Measurements from ENCODE around the gene ZDHHC20.

The ZDHHC20 gene

GRCh38 chr13:21364357-21364756 lies 94.7 kb downstream of the ZDHHC20 start:
- in situ Hi-C loops (cut with HindIII; ENCODE audit: low sequenced_read_pairs) = no loop called here

- in situ Hi-C loops (cut with HindIII; ENCODE audit: low sequenced_read_pairs) = no loop called here
These were observed 96.4 kb downstream of the ZDHHC20 start for GRCh38 chr13:21362741-21363140.

- in situ Hi-C loops (cut with HindIII; ENCODE audit: low sequenced_read_pairs) = no loop called here
These were observed 97.4 kb downstream of the ZDHHC20 start for GRCh38 chr13:21361706-21362105.

DNA sequence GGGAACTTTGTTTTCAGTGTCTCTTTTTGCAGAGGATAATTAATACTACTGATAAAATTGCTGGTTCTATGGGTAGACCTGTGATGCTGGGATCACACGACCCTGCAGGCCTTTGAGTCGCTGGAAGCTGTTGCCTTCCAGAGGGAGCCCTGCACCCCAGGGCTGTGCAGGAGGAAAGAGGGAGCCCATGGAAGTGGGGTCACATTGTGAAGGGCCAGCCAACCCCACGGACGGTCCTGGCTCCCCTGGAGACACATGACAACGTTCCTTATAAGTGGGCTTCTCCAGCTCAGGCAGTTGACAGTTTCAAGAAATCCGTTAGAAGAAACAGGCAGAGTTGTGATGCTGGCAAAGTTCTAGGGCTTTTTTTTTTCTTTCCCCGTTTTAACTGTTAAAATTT lies 98.0 kb downstream of the ZDHHC20 start:
- in situ Hi-C loops (cut with HindIII; ENCODE audit: low sequenced_read_pairs) = no loop called here

DNA sequence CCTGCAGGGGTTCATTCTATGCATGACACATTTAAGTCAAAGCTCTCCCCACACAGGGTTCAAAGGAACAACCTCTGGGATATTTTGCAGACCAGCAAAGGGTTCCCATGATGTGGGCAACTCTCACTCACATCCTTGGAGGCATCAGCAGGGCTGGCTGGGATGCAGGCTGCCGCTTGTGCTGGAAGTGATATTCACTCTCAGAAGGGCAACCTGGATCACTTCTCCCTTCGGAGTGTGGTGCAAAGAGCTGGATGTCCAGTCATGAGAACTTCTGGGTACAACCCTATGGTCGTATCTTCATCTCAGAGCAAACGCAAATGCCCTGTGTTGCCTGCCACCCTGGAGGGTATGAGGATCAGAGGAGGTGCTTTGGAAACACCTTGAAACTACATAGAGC lies 98.6 kb downstream of the ZDHHC20 start:
- in situ Hi-C loops (cut with HindIII; ENCODE audit: low sequenced_read_pairs) = no loop called here

- in situ Hi-C loops (cut with HindIII; ENCODE audit: low sequenced_read_pairs) = no loop called here
These were observed 99.2 kb downstream of the ZDHHC20 start for GRCh38 chr13:21359855-21360254.

DNA sequence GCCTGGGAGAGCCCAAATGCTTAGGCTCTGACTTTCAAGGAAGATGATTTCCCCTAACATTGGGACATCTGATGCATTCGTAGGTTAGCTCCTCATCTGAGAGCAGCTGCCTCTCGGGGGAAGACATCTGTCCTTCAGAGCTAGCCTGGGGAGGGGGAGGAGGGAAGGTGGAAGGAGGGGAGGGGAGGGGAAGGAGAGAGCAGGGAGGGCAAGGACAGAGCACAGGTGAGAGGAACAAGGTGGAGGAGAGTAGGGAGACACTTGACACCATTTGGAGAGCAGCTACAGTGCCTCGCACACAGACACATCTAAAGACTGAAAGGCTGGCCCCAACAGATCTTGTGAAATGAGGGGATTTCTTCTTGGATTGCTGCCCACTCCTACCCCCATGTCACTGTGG lies 103.8 kb downstream of the ZDHHC20 start:
- in situ Hi-C loops (cut with HindIII; ENCODE audit: low sequenced_read_pairs) = no loop called here

DNA sequence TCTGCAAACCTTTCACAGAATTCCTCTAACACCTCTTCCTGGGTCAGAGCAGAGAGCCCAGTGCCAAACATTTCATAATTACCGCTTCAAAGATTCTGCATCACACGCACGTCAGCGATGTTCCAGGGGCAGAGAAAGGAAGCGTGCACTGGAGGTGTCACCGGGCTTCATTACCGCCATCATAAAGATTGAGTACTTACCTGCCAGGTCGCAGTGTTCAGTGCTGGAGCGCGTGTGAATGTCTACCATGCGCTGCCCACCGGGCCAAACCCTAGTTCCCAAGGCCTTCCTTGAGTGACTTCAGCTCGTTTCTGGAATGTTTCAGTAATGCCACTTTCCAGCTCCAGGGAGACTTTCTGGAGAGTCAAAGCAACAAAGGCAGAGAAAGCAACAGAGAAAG lies 104.4 kb downstream of the ZDHHC20 start:
- in situ Hi-C loops (cut with HindIII; ENCODE audit: low sequenced_read_pairs) = no loop called here

GRCh38 chr13:21348488-21349120 lies 110.5 kb downstream of the ZDHHC20 start:
- in situ Hi-C loops (cut with HindIII; ENCODE audit: low sequenced_read_pairs) = no loop called here

GRCh38 chr13:21347753-21348318 lies 111.3 kb downstream of the ZDHHC20 start:
- in situ Hi-C loops (cut with HindIII; ENCODE audit: low sequenced_read_pairs) = no loop called here

DNA sequence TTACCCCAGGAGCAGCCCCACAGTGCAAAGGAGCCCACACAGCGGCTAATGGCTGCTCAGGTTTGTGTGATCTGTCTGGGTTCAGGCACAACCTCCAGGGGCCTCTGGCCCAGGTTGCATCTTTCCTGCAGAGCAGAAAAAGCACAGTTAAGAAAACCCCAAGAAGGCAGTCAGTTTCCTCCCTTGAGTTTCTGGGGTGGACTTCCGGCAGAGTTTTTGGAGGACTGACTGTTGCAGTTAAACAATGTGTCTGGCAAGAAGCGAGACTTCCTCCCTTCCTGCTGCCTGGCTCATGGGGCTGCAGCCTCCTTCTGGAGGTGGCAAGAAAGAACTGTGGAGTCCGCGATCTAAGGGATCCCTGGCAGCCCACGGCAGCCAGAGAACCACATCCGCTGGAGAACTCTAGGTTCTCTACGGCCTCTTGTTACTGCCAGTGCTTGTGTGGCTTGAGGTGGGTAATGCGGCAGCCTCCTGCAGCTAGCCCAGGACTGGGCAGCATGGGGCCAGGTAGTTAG lies 114.4 kb downstream of the ZDHHC20 start:
- in situ Hi-C loops (cut with HindIII; ENCODE audit: low sequenced_read_pairs) = no loop called here

DNA sequence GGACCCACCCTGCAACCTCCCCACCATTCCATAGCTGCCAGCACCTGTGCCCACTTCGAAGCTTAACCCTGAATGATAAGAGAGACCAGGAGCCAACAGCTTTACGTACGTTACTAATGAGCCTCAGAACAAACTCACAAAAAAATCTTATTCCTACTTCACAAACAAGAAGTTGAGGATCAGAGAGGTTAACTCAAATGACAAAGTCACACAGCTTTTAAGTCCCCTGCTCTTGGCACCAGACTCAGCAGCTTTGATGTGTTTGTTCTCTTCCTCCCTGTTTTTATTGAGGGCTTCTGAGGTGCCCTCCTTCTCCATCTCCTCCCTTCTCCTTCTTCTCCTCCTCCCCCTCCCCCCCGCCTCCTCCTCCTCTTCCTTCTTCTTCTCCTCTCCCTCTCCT lies 115.4 kb downstream of the ZDHHC20 start:
- in situ Hi-C loops (cut with HindIII; ENCODE audit: low sequenced_read_pairs) = no loop called here

DNA sequence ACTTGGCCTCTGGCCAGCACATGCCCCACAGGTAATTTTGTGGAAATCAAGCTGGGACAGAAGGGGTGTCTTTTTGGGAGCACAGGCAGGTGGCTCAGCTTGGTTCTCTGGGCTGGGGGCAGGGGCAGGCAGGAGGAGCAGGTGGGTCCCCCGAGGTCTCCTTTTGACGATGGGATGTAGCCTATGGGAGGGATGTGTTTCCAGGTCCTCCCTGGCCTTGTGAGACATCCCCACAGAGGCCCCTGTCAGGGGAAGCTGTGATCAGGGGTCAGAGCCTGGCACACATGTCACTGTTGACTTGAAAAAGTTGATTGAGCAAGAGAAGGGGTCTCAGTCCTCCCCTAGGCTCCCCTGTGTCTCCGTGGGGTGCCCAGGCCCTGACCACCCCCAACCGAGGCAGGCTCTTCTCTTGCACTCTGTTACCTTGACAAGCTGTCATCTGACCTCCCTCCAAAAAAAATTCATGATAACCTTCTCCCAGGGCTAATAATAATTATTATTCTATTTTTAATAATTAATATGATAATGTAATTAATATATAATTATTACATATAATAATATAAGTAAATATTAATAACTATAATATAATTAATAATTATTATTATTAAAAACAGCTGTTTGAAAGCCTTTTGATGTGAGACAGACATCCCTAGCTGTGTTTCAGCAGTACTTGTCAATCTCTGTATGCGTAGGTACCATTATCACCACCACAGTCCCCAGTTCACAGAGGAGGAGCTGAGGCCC lies 116.2 kb downstream of the ZDHHC20 start:
- in situ Hi-C loops (cut with HindIII; ENCODE audit: low sequenced_read_pairs) = no loop called here

DNA sequence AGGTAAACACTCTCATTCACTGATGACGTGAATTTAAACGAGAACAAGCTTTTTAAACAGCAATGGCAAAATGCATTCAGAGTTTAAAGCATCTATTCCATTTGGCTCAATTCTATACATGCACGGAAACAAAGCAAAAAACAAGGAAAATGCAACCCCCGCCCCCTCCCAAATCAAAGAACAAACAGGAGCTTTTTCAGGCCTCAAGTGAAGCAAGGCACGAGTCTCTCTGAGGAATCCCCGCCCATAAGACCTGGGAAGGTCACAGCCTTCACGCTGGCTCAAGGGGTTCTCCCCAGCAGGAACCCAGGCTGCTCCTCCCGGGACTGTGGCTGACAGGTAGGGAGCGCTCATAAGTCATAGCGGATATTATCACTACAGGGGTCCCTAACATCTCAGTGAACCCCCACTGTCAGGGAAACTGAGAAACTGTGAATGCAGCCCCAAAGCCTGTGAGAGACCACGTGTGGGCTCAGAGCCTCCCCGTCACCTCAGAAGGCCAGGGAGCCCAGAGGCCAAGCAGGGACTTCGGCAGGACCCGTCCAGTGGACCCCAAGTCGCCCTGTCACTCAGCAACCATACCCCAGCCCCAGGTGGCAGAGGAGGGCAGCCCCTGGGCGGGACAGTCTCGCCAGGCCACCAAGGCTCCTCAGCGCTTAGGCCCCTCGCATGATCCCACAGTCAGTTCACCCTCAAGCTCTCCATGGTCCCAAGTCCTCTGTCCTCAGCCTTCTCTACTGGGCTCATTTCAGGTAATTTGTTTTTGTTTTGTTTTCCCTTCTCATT lies 117.3 kb downstream of the ZDHHC20 start:
- in situ Hi-C loops (cut with HindIII; ENCODE audit: low sequenced_read_pairs) = no loop called here

GRCh38 chr13:21338639-21339278 lies 120.3 kb downstream of the ZDHHC20 start:
- in situ Hi-C loops (cut with HindIII; ENCODE audit: low sequenced_read_pairs) = no loop called here

- in situ Hi-C loops (cut with HindIII; ENCODE audit: low sequenced_read_pairs) = no loop called here
These were observed 120.9 kb downstream of the ZDHHC20 start for GRCh38 chr13:21338156-21338555.

DNA sequence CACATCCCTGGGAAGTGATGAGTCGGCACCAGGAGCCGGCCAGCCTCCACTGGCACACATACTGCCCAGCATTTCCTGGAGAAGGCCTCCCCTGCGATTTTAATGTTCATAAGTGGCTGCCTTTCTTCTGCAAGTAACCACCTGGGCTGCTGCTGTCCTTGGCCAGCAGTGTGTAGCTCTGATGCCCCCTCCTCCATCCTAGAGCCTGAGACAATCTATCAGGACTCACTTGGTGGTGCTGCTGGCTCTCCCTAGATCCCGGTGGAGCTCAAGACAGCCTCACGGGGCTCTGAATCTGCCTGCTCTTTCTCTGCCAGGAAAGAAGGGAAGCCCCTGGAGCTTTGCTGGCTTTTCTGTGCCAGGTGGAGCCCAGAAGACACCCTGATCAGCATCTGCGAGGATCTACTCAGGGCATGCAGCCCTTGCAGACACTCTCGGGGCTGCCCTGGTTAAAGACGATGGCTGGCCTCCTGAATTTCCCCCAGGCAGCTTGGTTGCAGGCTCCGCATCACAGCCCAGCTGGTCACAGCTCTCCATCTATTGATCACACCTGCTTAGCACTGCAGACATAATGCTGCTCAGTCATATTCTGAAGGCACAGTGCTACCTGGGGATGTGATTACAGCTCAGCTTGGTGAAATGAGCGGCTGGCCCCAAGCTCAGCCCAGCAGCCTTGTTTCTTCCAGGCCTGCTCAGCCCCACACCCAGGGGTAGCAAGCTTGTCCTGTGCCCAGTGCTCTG lies 122.3 kb downstream of the ZDHHC20 start:
- in situ Hi-C loops (cut with HindIII; ENCODE audit: low sequenced_read_pairs) = no loop called here

DNA sequence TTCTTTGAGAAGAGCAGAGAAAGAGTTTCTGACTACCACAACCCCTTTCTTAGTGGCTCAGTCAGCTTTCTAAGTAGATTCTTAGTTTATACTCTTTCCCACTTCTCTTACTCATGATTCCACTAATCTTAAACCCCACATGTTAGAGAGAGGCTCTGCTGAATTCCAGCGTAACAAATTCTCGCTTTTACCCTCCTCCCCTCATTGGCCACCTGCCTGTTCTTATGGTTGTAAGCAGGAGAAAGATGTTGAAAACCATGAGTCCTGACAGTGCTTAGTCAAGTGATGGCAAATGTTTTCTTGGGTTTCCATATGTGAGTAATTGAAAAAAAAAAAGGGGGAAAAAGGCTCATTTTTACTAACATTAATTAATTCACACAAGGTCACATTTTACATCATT lies 125.9 kb downstream of the ZDHHC20 start:
- in situ Hi-C loops (cut with HindIII; ENCODE audit: low sequenced_read_pairs) = no loop called here

DNA sequence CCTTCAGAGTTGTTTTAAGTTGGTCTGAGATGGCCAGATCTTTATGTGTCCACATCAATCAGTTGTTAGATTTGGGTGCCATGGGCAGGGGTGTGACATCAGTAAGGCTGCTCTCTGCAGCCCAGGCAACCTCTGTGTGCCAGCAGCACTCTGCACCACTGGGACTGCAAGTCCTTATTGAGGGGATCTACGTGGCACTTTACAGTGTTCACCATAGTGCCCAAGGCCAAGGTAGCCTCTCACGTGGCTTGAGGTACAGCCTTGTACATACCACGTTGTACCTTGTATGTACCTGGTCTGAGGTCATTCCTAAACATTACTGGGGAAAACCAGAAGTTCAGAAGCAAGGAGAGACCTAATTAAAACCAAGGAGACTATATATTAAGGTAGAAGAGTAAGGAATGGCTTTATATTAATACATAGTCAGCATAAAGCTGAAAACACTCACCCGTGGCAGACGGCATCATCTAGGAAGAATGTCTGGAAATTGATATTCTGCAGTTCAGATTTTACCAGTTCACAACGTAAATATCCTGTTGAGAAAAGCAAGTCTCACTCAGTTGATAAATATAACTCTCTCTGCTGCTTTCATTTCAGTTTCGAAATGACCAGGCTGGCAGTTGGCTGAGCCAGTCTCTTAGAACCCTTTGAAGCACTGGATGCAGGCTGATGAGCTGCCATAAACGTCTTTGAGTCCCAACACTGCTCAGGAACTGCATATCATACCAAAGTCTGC lies 128.8 kb downstream of the ZDHHC20 start:
- in situ Hi-C loops (cut with HindIII; ENCODE audit: low sequenced_read_pairs) = no loop called here
